ENCODE measurements around the gene CUEDC2.

CUEDC2 gene

DNA sequence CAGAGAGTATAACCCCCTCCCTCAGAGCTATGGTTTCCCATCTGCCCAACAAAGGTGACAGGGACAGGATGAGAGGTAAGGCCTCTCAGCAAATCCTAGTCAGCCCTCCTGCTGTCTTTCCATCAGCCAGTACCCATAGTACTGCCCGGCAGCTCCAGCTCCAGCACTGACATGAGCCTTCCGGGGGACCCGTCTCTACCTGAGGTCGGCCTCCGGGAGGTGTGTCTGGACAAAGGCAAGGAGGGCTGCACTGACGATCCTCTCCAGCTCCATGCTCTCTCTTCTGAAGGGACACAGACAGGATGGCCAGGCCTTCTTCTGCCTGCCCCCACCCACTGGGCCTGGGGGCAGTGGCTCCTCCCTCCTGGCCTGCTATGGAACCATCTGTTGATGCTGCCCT is 7.5 kb downstream of the CUEDC2 start:
- no peak for DNase-seq (ENCODE audit: low spot score)

DNA sequence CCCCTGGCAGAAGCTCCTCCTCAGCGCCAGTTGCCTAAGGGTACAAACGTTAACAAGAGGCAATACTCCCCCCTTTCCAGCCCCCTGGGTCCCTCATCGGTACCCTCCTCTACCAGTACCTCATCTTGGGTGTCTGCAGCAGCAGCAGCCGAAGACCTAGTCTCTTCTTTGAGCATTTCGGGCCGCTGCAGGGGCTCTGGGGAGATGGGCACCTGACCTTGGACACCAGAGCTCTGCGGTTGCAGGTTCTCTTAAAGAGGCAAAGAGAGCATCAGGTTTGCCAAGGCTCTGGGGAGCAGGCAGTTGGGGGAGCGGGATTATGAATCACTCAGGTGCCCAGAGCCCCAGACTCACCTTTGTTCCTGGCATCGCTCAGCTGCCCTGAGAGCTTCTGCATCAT is 8.2 kb downstream of the CUEDC2 start:
- no peak for DNase-seq (ENCODE audit: low spot score)

DNA sequence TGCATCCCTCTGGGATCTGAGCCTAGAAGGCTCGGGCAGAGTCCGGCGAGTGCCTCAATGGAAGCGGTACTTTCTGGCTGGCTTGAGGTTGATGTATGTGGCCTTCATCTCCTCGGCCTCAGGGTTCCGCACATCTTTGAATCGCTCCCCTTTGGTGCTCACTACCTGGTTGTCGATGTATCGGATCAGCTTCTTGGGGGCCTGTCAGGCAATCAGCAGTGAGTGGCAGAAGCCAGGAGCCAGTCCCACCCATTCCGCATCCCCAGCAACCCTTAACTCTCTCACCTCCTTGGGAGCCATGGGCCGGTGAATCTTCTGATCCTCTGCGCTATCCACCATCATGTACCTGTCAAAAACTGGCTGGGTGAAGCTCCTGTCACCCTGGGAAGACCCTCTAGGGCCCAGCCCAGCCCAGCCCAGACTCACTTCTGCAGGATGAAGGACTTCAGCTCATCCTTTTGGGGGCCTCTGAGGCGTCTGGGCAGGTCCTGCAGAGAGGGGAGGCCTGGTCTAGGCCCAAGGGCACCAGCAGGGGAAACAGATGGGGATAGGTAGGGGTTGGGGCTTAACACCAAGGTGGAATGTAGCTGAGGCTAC is 8.9 kb downstream of the CUEDC2 start:
- DNase-seq (ENCODE audit: low spot score) = no peak

DNA sequence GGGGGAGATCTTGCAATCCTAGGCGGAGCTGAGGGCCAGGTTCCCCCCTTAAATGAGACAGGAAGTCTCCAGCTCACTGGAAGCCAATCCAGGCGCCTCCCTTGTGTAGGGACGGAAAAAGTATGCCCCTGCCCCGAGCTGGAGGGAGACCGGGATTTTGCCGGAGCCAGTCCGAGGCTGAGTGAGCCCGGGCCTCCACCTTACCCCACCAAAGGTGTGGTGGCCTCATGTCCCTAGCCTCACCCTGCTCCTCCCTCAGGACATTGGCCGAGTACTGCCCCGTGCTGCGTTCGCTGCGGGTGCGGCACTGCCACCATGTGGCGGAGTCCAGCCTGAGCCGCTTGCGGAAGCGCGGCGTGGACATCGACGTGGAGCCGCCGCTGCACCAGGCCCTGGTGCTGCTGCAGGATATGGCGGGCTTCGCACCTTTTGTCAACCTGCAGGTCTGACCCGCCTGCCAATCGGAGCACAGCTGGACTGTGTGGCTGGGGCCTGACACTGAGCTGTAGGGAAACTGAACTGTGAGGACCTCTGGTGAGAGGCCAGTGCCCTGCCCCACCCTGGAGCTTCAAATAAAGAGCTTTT is 9.7 kb downstream of the CUEDC2 start:
- peak; percentile 61 for DNase-seq (ENCODE audit: low spot score)

DNA sequence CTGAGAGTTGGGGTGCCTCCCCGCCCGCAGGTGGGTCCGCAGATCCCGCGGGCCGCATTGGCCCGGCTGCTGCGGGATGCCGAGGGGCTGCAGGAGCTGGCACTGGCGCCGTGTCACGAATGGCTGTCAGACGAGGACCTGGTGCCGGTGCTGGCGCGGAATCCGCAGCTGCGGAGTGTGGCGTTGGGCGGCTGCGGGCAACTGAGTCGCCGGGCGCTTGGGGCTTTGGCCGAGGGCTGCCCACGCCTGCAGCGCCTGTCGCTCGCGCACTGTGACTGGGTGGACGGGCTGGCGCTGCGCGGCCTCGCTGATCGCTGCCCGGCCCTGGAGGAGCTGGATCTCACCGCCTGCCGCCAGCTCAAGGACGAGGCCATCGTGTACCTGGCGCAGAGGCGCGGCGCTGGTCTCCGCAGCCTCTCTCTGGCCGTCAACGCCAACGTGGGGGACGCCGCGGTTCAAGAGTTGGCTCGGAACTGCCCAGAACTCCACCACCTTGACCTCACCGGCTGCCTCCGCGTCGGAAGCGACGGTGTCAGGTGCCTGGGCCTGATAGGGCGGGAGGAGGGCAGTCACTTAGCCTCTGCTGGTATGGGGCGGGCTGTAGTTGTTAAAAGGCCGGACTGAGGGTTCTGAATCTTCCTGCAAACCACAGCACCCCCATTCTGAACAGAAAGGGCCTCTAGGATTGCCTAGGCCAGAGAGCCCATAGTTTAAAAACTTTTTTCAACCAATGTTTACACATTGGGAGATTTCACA is 10.4 kb downstream of the CUEDC2 start:
- DNase-seq (ENCODE audit: low spot score) = no peak

DNA sequence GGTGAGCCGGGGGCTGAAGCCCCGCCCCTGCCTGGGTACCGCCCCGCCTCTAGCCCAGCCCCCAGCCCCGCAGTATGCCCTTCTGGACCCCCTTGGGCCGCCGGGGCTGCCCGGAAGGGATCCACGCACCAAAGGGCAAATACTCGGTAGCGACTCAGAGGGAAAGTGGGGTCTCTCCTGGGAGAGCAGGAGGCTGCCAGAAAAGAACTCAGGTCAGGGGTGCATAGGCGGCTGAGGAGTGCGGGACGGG is 10.9 kb downstream of the CUEDC2 start:
- DNase-seq (ENCODE audit: low spot score) = no peak

DNA sequence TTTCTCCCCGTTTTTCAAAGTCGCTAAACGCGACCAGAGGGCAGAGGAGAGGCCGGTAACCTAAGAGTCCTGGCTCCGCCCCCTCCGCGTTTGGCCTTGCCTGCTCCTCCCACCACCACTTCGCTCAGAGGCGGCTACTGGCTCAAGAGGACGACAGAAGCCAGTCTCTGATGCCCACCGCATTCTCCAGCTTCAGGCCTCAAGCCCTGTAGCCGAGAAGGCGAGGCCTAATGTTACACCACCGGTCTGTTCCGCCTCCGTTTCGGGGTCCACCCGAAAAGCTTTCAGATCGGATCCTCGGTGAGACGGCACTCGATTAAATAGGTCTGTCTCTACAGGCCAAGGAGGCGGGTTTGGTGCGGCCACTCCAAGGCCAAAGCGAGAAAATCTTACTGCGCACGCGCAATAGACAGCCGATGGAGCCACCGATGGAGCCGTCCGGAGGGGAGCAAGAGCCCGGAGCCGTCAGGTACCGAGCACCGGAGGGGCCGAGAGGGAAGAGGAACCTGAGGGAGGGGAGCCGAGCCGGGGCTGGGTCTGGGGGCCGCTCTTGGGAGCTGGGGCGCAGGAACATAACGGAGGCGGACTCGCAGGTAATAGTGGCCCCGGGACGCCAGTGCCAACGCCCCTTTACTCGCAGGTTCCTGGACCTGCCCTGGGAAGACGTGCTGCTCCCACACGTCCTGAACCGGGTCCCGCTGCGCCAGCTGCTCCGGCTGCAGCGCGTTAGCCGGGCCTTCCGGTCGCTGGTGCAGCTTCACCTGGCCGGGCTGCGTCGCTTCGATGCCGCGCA is 11.5 kb downstream of the CUEDC2 start, which contains the start of gene FBXL15:
TSS of gene FBXL15 (plus strand) at position 123 of the 793 bp plus-strand sequence. CDS start at position 417, 294 bp downstream.
- peak; percentile 95 for DNase-seq (ENCODE audit: low spot score)

DNA sequence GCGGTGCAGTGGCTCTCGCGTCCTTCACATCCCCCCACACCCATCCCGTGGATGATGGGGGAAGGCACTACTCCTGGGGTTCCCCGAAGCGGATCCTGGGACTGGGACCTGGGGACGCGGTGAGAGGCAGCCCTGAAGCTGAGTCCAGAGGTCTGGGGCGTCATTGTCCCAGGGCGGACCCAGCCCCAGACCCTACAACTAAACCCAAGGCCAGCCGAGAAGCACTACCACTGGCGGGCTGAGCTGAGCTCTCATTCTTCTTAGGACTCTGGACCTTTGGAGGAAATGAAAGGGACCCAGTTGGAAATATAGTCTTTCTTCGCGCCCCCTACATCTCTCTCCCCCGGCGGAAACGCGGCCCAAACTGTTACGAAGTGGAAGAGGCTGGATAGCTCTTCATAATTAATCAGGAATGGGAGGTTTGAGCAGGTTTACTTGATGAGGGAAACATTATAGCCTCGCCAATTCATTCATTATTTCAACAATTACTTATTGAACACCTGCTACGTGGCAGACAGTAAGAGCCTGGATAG is 12.1 kb downstream of the CUEDC2 start:
- DNase-seq (ENCODE audit: low spot score) = no peak

DNA sequence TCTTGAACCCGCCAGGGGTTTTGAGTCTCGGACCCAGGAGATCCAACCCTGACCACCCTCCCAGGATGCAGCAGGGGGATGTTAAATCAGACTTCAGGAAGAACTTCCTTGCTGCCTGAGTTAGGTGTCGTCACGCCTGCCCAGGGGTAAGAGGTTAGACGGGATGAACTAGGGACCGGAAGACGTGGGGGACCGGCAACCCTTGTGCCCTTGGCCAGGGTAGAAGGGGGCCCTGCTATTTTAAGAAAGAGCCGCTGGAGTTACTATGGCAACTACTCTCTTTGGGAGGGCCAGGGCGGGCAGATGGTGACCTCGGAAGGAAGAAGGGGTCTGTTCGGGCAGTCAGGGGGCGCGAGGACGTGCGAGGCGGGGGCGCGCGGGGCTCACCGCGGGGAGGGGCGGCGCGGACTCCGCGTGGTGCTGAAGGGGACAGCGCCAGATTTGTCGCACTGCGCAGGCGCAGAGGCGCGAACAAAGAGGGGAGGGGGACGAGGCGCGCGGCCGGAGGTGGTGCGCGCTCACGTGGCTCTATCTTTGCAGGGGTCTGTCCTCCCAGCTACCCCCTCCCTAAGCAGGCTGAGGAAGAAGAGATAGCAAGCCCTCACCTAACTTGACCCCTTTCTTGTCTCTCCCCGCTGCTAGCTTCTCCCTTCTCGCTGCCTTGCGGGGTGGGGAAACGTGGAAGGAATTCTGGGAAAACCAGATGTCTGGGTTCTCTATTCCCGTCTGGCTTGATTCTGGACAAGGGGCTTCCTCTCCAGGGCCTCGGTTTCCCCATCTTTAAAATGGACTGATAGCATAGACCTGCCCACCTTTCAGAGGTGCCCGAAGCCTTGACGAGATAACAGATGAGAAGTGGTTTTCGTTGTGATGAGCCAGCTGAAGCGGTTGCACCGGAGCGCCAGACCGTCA is 12.8 kb downstream of the CUEDC2 start:
- DNase-seq (ENCODE audit: low spot score) = no peak

DNA sequence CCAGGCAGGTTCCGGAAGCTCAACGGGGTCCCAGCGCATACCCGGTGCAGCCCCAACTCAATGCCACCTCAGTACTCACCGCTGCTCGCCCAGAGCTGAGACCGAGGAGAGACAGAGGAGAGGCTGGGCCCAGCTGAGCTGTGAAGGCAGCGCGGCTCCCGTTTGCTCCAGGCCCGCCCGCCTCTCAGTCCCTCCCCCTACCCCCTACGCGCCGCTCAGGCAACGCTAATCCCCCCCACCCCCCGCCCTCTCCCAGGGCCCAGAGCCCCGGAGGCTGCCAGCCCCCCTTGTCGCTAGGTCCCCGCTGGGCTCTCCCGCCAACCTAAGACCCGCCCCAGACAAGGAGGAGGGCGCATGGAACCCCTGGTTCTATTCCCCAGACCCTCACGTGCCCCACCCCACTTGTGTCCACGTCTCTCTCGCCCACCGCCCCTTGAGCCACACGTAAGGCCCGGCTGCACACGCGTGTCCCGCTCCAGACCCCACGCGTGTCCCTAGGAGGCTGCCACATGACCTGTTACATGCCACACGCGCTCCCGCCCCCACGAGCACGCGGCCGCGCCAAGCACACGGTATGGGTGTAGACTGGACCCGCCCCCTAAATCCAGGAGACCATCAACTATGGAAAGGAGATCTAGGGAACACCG is 13.6 kb downstream of the CUEDC2 start, which contains the start of gene PSD:
TSS of gene PSD (minus strand) at position 164 of the 647 bp plus-strand sequence. CDS start 1,747 bp downstream, outside the sequence.
- no peak for DNase-seq (ENCODE audit: low spot score)

DNA sequence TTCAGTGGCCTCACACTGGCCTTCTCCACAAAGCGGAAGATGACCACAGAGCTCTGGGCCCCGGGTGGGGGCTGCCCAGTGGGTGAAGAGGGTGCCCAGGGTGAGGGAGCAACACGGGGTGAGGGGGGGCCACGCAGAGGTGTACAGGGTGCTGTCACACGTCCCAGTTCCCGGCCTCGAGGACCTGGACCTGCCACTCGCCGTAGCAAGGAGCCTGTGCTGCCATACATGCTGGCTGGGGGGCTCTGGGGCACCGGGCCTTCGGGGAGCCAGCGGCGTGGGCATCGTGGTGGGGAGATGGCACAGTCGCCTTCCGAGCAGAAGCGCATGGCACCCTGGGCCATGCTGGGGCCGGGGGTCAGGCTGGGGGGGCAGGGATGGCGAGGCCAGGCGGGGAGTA is 15.7 kb downstream of the CUEDC2 start:
- DNase-seq (ENCODE audit: low spot score) = no peak

DNA sequence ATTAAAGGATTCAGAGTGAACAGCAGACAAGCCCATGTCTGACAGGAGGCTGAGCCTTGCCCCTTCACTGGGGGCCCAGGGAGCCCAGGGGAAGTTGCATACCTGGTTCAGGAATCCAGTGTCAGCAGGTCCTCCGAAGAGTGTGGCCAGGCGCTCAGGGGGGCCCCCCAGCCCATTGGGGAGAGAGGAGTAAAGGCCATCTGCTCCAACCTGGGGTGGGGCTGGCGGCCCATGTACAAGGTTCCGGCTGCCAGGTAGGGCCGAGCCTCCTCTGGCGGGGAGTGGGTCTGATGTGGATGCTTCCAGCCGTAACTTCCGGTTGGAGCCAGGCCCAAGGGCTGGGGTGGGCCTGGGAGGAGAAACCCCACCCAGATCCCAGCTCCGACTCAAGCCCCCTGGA is 16.1 kb downstream of the CUEDC2 start:
- no peak for DNase-seq (ENCODE audit: low spot score)

DNA sequence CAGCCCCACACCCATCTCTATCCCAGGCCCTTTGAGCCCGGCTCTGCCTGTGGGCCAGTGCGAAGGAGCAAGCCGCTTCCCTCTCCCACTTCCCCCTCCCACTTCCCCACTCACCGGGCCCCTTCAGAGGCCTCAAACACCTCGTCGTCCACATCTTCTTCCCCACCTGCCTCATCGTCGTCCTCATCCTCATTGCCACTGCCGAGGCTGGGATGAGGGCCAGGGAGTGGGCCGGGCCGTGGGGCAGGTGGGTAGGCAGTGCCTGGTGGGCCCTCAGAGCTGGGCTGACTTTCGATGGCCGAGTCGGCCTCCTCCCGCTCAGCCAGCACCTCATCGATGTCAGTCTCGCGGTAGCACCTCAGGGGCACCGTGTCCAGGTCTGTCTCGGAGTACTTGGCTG is 17.6 kb downstream of the CUEDC2 start:
- no peak for DNase-seq (ENCODE audit: low spot score)

DNA sequence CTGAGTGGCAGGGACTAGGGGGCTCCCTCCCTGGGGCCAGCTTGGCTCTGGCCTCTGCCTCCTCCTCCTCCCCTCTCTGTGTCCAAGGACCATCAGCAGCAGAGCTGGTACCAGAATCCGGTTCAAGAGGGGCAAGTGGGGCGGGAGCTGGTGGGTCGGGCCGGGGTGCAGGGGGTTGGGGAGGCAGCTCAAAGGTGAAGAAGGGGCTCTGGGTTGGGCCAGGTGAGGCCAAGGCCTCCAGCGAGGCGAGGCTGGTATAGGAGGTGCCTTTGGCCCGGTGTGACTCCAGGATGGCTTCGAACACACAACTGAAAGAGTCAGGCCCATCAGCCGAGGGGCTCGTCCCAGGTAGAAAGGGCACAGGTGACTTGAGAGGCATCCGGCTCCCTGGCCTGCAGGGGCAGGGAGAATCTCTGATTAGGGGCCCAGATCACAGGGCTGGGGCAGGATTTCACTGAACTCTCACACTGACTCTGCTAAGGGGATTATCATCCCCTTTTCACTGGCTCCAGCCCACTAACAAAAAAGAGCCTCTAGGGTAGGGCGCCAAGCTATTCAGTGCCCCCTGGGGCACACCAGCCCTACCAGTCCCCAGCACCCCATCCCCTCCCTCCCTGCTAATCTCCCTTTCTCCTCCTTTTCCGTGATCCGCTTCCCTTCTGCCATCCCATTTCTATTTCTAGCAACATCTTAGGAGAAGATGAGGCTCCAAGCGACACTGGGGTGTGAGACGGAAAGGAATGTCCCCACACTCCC is 18.4 kb downstream of the CUEDC2 start:
- no peak for DNase-seq (ENCODE audit: low spot score)

DNA sequence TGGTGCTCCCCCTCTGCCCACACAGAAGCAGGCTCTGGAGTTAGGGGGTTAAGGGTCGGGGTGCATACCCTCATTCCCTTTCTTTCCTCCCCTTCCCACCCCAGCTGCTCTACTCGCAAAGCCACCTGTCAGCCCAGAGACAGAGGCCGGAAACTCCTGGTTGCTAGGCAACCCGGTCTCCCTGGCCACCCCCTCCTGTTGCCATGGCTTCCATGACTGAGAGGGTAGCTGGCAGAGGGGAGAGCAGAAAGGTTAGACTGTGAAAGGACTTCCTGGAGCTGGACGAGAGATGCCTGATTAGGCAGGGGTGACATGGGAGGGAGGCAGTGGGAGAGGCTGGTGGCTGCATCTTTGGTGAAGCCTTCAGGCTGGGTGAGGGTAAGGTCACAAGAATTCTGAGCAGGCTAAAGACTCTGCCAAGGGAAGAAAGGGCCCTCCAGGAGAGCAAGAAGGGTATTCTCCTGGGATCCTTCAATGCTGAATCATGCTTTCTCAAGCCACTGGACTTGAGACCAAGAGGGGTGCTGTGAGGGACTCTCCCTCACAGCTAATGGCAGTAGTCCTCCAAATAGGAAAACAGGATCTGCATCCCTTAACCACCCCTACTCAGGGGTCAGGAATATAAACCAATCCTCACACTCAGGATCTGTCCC is 19.2 kb downstream of the CUEDC2 start:
- no peak for DNase-seq (ENCODE audit: low spot score)

DNA sequence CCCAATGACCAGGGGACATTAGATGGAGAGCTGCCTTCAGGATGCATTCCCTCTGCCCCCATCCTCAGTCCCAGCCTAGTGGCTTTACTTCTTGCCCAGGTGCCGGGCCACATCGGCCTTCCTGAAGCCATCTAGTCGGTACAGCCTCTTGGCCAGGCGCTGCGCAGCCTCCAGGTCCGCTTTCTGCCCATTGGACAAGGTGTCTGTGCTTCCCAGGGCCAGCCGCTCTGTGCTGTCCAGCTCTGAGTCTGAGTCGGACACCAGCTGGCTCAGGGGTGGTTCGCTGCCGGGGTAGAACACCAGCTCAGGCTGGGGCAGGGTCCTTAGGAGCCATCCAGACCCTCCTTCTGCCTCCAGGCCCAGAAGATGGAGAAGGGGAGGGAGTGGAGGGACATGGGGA is 20.1 kb downstream of the CUEDC2 start:
- no peak for DNase-seq (ENCODE audit: low spot score)

DNA sequence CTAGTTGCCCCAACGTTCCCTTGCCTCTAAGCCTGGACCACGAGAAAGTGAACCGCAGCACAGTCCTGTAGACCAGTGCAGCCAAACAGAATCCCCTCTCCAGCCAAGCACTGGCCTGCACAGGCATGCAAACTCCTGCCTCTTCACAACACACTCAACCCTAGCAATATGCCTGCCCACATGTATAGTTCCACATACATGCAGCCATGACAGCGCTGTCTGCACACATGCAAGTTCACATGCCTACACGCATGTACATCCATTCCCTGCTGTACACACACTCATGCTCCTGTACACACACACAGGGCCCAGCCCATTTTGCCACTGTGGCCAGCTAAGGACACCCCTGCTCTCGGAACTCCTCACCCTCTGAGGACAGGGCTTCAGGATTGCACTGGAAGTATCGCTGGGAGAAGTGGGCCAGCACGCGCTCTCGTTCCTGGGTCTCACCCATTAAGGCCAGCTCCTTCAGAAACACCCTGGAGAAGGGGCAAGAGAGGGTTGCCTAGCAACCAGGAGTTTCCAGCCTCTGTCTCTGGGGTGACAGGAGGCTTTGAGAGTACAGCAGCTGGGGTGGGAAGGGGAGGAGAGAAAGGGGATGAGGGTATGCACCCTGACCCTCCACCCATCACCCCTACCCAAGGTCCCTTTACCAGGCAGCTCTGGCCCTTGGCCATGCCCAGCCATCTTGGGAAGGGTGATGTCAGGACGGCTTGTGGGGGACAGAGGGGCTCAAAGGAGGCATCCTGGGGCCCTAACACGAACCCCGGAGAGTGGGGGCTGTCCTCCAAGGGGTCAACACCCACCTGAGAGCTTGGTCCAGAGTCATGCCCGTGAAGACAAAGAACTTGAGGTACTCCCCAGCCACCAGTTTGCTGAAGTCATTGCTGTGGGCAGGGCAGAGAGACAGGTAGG is 20.8 kb downstream of the CUEDC2 start:
- no peak for DNase-seq (ENCODE audit: low spot score)

DNA sequence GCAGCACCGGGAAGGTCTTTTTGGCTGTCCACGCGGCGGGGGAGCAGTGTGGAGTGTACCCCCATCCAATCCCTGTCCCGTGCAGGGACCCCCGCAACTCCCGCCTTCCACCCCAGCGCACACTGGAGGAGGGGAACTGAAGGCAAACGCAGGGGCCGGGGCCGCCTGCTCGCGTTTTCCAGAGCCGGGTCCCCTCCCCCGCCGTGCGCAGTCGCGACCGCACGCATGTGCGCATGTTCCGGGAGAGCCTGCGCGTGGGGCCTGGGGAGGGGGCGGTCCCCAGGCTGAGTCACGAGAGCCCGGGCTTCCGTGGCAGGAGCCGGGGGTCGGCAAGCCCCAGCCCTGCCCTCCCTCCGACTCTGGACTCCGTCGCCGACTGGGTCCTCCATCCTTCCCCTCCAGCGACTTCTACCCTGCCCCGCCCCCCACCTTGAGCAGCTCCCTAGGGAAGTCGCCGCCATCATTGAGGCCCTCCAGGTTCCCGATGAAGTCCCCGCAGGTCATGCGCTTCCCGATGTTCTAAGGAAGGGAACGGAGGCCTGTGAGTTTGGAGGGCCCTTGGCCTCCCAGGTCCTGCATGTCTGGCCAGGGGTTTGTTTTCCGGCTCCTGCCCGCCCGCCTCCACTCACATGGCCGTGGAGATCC is 21.8 kb downstream of the CUEDC2 start:
- DNase-seq (ENCODE audit: low spot score) = no peak
